Central memory CD4-positive, alpha-beta T cell (primary cell): ENCODE results near the gene DARS1.
"Not testable (repeated sequence)": the region's sequence is repeated elsewhere in the genome, so short reads cannot be mapped to it uniquely, and the experiment has no call there.

Source experiments
- DNase-seq: peaks from one replicate; pipeline ENCODE4 v3.0.0; 2022

The DARS1 gene

DNA sequence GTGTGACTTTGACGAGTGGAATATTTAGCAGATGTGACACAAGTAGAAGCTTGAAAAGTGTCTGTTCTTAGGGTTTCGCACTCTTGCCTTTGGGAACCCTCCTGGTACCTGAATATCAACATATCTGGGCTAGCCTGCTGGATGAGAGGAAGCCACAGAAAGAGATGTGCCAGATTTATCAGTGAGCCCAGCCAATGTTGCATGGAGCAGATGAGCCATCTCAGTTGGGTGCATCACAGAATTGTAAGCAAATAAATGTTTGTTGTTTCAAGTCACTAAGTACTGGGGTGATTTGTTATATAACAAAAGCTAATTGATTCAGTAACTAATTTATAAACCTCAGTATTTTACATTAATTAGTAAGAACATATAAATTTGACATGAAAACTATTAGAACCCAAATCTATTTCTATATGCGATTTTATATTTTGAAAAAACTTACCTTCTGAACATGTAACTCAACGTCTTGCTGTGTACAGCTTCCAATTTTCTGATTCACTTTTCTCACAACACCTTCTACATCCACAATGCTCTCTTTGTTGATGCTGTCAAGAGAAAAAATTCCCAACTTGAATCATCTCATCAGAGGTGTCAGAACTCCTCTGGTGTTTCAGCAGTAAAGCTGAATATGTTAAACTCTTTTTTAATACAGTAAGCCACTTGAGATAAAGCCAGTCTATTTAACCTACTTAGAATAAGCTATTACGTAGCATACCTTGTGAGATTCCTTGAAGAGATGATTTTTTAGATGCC lies 42.3 kb downstream of the DARS1 start:
- DNase-seq: no peak

DNA sequence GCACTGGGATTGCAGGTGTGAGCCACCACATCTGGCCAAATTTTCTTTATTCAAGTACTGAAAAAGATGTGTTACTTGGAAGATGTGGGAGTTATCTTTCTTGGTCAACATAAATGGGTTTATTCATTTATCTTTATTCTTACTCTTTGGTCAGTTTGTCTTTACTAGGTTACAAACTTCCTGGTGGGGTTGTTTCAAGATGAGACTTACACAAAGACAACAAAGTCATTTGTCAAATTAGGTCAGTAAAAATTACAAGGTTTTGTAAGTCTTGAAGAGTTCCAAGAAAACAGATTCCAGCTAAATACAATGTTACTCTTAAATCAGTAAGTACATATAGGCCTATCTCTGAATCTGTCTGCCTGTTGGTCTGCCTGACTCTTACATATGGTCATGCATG lies 48.9 kb downstream of the DARS1 start:
- DNase-seq: no peak

DNA sequence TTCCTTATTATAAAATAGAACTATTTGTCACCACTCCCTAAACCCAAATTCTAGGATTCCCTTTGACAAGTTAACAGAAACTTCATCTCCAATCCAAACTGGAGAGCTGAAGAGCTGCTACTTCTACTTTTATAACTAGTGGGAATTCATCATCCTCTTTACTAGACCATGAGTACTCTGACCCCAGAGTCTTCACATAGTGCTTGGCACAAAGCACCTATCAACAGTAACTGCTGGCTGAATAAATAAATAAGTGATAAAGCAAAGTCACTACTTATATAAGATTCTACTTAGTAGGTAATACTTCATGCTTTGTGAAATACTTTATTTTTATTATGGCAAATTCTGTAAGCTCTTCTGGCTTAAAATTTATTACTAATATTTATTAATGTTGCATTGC lies 49.5 kb downstream of the DARS1 start:
- DNase-seq: no peak

DNA sequence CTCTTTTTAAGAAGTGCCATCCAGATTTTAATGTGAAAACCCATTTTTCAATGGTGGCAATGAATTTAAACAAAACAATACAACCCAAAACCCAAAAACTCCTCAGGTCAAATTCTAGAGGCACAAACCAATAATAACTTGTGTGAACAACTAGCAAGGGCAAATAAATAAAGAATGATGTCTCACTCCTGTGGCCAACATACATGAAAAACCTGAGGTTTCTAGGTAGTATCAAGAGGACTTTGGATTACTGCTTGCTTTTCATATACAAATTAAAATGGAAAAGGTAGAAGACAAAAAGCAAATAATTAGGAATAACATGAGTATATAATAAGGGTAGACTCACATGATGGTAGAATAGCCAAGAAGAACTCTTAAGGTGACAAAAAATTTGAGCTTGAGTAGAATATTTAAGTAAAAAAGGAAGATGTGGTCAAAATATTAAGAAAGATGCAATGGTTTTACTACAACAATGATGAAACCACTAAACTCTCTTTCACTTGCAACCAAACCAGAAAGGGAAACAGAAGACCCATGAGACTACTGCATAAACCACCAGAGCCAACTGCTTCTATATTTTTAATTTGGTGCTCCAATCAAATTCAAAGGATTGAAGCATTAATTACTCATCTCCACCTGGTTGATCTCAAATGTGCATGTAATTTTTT lies 53.5 kb downstream of the DARS1 start:
- DNase-seq: no peak

DNA sequence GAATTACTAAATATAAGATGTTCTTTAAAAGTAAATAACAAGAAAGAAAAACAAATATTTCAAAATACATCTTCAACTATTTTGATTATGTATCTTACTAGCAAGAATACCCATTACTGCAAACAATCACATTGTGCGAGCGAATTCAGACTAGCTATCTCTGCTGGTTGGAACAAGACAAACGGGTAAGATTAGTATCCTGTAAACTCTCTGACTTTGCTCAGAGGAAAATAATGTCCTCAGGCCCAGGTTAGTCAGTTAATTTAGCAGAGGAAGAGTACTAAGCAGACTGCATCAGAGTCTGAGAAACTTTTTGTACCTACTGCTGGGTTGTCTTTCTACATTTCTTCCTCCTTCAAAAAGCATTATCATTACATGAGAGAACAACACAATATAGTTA lies 58.8 kb downstream of the DARS1 start:
- DNase-seq: no peak

DNA sequence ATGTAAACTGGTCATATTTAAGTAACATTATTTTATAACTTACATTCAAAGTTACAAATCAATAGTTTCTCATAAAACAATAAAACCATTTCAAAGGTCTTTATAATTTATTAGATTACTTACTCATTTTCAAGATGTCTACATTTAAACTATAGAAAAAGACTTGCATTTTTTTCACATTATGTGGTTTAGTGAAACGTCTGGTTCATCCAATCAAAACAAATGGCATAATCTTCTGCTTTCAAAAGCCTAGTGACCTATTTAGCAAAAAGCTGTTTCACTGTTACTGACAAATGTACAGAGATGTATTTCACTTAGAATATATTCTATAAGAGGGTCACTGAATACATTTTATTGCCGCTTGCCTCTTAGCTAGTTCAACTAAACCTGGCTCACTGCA lies 59.9 kb downstream of the DARS1 start:
- no peak for DNase-seq

DNA sequence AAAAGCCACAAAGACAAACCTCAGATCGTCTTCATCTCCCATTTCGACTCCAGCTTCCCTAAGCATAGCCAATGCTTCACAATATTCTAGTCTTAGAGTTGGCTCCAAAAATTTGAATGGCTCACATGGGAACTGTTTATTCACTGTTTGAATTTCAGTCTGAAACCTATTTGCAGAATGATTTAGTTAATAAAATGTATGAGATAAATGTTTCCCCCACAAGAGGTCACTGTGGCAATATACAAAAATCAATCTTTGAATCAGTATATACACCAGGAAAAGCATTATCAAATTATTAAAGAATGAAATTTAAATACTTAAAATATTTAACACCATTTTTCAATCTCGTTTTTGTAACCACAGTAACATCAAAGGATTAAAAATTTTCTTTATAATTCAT lies 69.2 kb downstream of the DARS1 start:
- DNase-seq: peak; percentile 52

DNA sequence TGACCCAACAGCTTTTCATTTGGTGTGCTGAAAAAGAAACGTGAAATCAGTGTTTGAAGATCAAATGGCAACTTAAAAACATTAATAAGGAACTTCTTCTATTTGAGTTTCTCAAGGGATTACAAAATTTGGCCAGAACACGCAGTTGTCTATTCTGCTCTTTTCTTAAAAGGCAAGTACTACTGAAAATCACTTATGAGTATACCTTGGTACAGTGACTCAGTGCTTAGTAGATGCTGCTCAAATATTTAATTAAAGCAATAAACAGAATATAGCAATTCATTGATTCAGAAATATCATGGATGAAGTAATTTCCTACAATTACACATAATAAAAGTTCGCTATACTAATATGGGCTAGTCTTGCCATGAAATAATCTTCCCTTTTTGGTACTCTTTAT lies 70.9 kb downstream of the DARS1 start:
- DNase-seq: no peak

DNA sequence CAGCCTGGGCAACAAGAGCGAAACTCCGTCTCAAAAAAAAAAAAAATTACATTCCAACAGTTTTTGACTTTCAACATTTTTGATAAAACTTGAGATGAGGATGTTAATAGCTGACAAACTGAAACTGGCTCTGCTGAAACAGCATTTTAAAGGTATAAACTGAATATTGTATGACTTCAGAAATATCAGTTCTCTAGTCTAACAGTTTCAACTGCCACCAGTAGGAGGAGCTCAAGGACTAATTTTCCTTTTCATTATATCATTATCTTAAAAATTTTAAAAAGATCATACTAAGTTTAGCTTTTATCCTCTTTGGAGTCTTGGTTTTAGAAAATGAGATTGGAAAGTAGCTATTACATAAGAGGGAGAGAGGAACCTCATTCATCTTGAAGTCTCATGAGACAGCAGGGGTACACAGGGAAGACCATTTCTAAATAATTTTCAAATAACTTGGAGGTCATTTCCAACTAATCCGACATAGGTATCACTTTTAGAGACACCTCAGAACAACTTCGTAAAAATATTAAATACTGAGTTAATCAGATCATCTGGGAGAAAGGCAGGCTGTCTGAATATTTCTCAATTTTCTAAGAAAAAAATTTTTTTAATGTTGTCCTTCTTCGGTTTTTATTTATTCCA lies 71.6 kb downstream of the DARS1 start:
- peak; percentile 55 for DNase-seq

DNA sequence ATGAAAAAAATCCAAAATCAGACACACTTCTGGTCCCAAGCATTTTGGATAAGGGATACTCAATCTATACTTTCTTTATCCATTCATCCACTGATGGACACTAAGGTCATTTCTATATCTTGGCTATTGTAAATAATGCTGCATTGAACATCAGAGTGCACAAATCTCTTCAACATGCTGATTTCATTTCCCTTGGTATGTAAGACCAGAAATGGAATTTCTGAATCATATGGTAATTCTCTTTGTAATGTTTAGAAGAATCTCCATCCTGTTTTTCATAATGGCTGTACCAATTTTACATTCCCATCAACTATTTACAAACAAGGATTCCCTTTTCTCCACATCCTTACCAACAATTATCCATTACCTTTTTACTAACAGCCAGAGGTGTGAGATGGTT lies 75.5 kb downstream of the DARS1 start:
- DNase-seq: no peak

DNA sequence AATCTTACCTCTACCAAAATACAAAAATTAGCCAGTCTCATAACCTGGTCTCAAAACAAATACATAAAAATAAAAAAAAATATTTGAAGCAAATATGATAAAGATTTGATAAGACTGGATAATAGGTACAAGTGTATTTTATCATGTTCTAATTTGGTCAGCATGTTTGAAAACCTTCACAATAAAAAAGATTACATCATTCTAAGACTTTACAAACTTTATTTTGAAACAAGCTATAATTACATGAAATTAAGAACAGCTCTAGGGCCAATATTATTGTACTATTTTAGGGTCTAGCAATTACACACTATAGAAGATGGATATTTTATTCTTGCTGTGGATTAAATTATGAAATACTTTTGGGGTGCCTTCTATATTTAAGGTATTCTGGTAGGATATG lies 79.7 kb downstream of the DARS1 start:
- no peak for DNase-seq

DNA sequence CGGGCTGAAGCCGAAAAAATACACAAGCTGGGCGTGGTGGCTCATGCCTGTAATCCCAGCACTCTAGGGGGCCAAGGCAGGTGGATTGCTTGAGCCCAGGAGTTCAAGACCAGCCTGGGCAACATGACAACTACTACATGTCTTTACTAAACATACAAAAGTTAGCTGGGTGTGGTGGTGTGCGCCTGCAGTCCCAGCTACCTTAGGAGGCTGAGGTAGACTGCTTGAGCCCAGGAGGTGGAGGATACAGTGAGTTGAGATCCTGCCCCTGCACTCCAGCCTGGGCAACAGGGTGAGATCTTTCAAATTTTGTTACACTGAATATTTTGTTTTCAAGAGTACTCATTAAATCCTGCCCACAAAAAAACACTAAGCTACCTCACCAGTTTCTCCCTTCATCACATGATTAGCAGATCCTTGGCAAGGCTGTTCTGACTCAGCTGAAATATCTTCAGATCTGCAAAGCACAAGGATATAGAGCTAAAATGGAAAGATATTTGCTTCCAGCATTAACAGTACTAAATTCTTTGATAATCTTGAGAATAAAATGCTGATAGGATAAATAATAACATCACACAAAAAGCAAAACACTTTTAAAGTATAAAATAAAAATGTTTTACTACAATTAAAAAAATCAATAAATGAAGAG lies 81.0 kb downstream of the DARS1 start:
- DNase-seq: no peak

DNA sequence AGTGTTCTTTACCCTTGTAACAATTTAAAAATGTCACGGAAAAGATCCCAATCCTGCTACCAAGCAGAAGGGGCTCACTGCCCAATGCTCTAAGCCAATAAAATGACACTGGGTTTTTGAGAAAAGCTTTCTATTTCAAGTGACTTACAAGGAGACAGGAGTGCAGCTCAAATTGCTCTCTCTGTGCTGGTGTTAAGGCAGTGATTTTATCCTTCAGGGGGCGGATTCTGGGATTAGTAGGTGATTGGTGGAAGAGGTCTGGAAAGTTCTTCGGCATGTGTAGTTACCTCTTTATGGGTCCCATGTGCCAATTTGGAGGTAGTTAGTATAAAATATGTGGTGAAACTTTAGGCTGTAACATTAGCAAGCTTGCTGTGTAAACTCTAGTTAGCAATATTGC lies 81.8 kb downstream of the DARS1 start:
- DNase-seq: no peak

DNA sequence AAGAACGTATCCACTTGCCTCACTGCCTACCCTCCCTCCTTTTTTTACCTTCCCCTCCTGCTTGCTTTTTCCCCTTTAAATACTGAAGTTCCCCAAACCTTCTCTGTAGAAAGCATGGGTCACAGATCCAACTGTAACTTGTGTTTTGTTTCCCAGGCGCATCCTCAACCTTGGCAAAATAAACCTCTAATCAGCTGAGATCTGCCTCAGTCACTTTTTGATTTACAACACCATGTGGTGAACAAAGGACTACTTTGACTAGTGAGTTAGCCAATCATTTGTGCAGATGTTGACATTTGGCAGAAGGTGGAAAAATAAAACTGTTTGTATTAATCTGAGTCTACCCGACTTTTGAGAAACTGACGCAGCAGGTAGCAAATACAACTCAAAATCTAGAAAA lies 85.9 kb downstream of the DARS1 start:
- DNase-seq: no peak

DNA sequence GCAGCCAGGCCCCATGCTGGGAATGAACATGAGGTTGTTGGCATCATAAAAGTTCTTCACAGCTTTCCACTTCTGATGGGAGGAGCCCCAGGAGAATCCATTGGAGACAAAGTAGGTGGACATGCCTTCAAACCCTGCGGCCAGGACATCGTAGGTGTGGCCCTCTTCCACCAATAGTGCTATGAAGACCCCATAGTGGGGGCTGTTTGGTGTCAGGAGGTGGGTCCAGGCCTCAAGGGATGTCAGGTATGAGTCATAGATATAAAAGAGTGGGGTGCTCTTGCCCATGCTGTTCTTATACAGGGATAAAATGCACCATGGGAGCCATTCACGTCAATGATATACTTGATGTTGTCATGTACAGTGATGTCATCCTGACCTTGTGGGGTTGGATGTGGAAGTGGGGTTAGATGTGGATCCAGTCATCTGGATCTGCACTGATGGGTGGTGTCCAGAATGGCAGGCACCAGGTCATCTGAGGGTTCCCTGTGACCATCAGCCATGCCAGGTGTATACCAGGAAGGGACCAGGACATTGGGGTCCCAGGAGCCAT lies 87.1 kb downstream of the DARS1 start:
- no peak for DNase-seq

DNA sequence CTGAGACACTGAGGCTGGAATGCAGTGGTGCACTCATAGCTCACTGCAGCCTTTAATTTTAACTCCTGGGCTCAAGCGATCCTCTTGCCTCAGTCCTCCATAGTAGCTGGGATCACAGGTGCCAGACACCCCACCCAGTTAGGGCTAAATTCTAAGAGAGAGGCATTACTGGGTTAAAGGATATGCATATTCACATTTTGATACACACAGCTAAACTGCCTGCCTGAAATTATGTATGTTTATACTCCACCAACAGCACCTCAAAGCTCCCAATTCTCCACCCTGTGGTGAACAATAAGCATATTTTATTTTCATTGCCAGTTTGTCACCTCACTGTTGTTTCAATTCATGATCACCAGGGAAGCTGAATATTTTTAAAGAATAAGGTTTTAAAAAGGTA lies 90.5 kb downstream of the DARS1 start:
- DNase-seq: no peak

DNA sequence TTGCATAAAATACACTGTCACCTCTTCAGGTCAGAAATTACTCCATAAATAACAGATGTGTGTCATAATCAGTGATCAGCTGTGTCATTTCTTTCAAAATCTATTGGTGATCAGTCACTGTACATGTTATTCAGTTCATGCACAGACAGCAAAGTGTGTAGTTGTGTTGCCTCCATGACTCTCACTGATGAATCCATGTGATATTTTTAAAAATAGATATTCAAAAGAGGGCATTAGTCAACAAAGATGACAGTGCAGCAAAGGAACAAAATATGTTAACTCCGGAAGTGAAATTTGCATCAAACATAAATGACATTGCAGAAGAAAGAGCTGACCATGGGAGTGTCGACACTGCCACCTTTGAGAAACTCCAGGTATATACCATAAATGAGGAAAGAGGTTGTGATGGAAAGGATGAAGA lies 92.0 kb downstream of the DARS1 start:
- no peak for DNase-seq

DNA sequence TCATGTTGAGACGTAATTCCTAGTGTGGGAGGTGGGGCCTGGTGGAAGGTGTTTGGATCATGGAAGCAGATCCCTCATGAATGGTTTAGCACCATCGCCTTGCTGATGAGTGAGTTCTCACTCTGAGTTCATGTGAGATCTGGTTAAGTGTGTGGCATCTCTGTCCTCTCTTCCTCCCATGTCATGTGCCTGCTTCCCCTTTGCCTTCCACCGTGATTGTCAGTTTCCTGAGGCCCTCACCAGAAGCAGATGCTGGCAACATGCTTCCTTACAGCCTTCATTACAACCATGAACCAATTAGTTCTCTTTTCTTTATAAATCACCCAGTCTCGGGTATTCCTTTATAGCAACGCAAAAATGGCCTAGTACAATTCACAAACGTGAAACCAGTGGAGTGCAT lies 94.6 kb downstream of the DARS1 start:
- DNase-seq: no peak

DNA sequence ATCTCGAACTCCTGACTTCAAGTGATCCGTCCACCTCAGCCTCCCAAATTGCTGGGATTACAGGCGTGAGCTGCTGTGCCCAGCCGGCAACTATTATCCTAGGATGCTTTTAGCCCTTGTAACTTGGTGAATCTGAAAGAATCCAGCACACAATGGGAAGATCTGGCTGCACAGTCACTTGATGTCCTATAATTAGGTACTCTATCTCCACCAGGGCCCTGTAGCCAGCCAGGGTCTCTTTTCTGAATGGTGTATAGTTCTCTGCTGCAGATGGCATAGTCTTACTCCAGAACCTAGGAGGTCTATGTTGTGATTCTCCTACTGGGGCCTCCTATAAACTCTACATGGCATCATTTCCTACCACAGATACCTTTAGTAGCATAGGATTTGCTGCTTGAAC lies 95.3 kb downstream of the DARS1 start:
- DNase-seq: no peak

DNA sequence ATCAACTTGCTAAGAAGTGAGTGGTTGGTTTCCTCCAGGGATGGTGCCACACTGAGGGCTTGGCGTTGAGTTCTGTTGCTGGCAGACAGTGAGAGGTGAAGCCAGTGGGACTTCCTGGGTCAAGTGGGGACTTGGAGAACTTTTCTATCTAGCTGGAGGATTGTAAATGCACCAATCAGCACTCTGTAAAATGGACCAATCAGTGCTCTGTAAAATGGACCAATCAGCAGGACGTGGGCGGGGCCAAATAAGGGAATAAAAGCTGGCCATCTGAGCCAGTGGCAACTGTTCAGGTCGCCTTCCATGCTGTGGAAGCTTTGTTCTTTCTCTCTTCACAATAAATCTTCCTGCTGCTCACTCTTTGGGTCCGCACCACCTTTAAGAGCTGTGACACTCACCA lies 96.8 kb downstream of the DARS1 start:
- not testable (repeated sequence) for DNase-seq

DNA sequence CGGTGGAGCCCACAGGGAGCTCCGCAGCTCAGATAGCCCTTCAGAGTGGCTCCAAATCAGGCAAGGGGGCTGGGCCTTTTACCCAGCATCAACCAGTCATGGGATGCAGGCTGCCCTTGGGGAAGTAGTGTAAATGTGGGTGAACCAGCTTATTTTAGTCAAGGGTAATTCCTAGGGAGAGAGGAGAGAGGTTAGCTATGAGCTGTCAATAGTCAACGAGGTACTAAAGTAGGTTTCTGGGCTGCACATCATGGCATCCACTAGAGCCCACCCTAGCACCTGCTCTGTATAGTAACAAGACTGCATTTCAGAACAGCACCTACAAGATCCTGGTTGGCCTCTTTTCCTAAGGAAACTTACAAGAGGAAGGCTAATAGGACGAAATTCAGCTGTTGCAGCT lies 99.7 kb downstream of the DARS1 start:
- no peak for DNase-seq

DNA sequence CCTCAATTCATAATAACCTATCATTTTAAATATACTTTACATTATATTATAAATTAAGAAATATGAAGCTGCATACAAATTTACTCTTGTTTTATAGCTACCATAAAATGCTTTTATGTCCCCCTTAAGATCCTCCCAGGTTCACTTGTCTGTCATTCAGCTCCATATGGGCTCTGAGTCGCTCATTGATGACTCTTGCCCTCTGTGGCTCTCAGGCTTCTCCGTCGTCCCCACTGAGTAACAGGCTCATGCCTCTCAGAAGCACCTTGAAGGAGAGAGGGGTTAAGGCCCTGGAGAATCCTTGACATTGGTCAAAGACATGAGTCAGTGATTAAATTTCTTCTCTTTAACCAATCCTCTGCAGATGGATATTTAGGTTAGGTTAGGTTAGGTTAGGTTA lies 103.0 kb downstream of the DARS1 start:
- DNase-seq: no peak

DNA sequence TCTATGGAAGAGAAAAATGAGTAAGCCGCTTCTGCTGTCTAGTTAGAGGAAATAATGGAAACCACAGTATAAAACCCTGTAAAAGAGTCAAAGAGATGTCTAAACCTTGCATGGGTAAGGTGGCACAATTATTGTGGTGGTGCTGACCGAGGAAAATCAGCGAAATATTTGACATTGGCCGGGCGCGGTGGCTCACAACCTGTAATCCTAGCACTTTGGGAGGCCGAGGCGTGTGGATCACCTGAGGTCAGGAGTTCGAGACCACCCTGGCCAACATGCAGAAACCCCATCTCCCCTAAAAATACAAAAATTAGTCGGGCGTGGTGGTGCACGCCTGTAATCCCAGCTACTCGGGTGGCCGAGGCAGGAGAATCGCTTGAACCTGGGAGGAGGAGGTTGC lies 108.7 kb downstream of the DARS1 start:
- DNase-seq: not testable (repeated sequence)
